Hepatocyte (in vitro differentiated cells): ENCODE results near the gene PUM2. TPM values are rescaled to one million over a fixed set of nuclear protein-coding genes. Genes with fewer than 3 reads are reported as not detected.

Experiments used
- DNase-seq: peaks from one replicate; pipeline ENCODE4 v3.0.0-alpha.2; 2016; ENCODE audit warnings: low spot score
- H2AFZ ChIP-seq: fragments of 200-600 bp; sonication (generic); 2 replicates; pipeline ENCODE4 v1.6.0; 2016; ENCODE audit warnings: antibody characterized with exemption, mild to moderate bottlenecking
- H3K27ac ChIP-seq: fragments of 200-600 bp; sonication (generic); 2 replicates; pipeline ENCODE4 v1.5.1; 2016; ENCODE audit warnings: mild to moderate bottlenecking
- H3K27me3 ChIP-seq: fragments of 200-600 bp; sonication (generic); 2 replicates; pipeline ENCODE4 v1.6.1; 2016
- H3K36me3 ChIP-seq: fragments of 200-600 bp; sonication (generic); replicated peaks from 2 replicates; pipeline ENCODE4 v1.5.1; 2016; ENCODE audit warnings: low read depth; ENCODE audit not compliant: insufficient read depth
- H3K4me1 ChIP-seq: fragments of 200-600 bp; sonication (generic); 2 replicates; pipeline ENCODE4 v1.5.1; 2016; ENCODE audit warnings: mild to moderate bottlenecking, moderate library complexity; ENCODE audit not compliant: insufficient read depth
- H3K4me2 ChIP-seq: fragments of 200-600 bp; sonication (generic); 2 replicates; pipeline ENCODE4 v1.6.0; 2016
- H3K4me3 ChIP-seq: fragments of 200-600 bp; sonication (generic); 2 replicates; pipeline ENCODE4 v1.5.1; 2016; ENCODE audit warnings: mild to moderate bottlenecking
- H3K79me2 ChIP-seq: fragments of 200-600 bp; sonication (generic); 2 replicates; pipeline ENCODE4 v1.6.0; 2017; ENCODE audit warnings: mild to moderate bottlenecking
- H3K9me2 ChIP-seq: fragments of 200-600 bp; sonication (generic); replicated peaks from 2 replicates; pipeline ENCODE4 v1.6.0; 2017; ENCODE audit warnings: mild to moderate bottlenecking; ENCODE audit not compliant: insufficient read depth
- H3K9me3 ChIP-seq: fragments of 200-600 bp; sonication (generic); 2 replicates; pipeline ENCODE4 v1.5.1; 2016; ENCODE audit warnings: low read depth, mild to moderate bottlenecking
- H4K20me1 ChIP-seq: fragments of 200-600 bp; sonication (generic); 2 replicates; pipeline ENCODE4 v1.6.0; 2016; ENCODE audit warnings: mild to moderate bottlenecking; ENCODE audit not compliant: insufficient read depth, poor library complexity, severe bottlenecking
- CTCF ChIP-seq: fragments of 200-600 bp; sonication (generic); IDR thresholded peaks from 2 replicates; pipeline ENCODE4 v1.5.1; 2016; ENCODE audit warnings: antibody characterized with exemption, mild to moderate bottlenecking; ENCODE audit not compliant: poor library complexity
- EZH2 ChIP-seq: fragments of 200-600 bp; sonication (generic); IDR thresholded peaks from 2 replicates; pipeline ENCODE4 v1.6.1; 2016; ENCODE audit warnings: antibody characterized with exemption, mild to moderate bottlenecking, borderline replicate concordance
- EZH2phosphoT487 ChIP-seq: fragments of 200-600 bp; sonication (generic); IDR thresholded peaks from one replicate; pipeline ENCODE4 v1.6.1; 2018; ENCODE audit warnings: antibody characterized with exemption, mild to moderate bottlenecking, low read depth, moderate library complexity; ENCODE audit not compliant: unreplicated experiment, severe bottlenecking
- WGBS: methylation state at CpG from one replicate; pipeline ENCODE4 v1.1.6; 2016; ENCODE audit warnings: low lambda C conversion rate; ENCODE audit errors: missing lambda C conversion rate; 5-methylcytosine and 5-hydroxymethylcytosine counted together
- polyA plus RNA-seq: library from polyadenylated mRNA; unstranded; fragments of >200 nt; fragmentation: Nextera tagmentation; extraction: Ambion mirVana; gene quantifications from 2 replicates; pipeline ENCODE4 v1.2.1, GENCODE V29; 2016
- small RNA-seq: library from RNA; depleted of rRNA; stranded (forward); fragments of <200 nt; gene quantifications from one replicate; pipeline ENCODE3, GENCODE V24; 2014
- total RNA-seq: library from RNA; depleted of rRNA; stranded (reverse); fragments of >200 nt; gene quantifications from 2 replicates; pipeline ENCODE4 v1.2.3, GENCODE V29; 2014

PUM2 gene
- total and polyA plus RNA-seq, 2 experiments from 2014 or later: 14.4 to 55.5 TPM

- H3K27me3 ChIP-seq: no peaks in the 10 kb centered on the region
- no peaks in the 10 kb centered on the region for H3K9me3 ChIP-seq
- TF ChIP-seq CTCF (no peak), EZH2 (no peak), EZH2phosphoT487 (no peak)
- no peak overlapping the region for H3K4me2 ChIP-seq
- no peak overlapping the region for H2AFZ ChIP-seq
- H3K36me3 ChIP-seq: no peaks in the 10 kb centered on the region
- H3K4me3 ChIP-seq: no peak overlapping the region
- peaks cover 28% of the 10 kb centered on the region for H3K4me1 ChIP-seq
- H3K9me2 ChIP-seq: no peaks in the 10 kb centered on the region
- no peak overlapping the region for H3K27ac ChIP-seq
- 71% methylated on average over 14 of the region's 14 CpGs for WGBS
- no peaks in the 10 kb centered on the region for H3K79me2 ChIP-seq
- no peaks in the 10 kb centered on the region for H4K20me1 ChIP-seq
- no peak for DNase-seq
Observed at GRCh38 chr2:20198796-20199632, 151.6 kb downstream of the PUM2 start.

Small RNA genes within 50 kb of the gene (small RNA-seq; reads per million reads assigned to genes)
- gene RNU7-113P: not detected

Other genes starting within 250 kb of the PUM2 start
- 92.3 and 108 TPM in 2 replicates for gene SDC1, start 125.7 kb downstream of the PUM2 start, total RNA-seq
- 84.1 and 107 TPM in 2 replicates for gene SDC1, start 125.7 kb downstream of the PUM2 start, polyA plus RNA-seq
- 387 and 429 TPM in 2 replicates for gene RHOB, start 96.2 kb upstream of the PUM2 start, total RNA-seq
- gene RHOB, start 96.2 kb upstream of the PUM2 start, polyA plus RNA-seq: 103 and 146 TPM in 2 replicates